Kidney glomerular epithelial cell (primary cell): Measurements from ENCODE around the gene ADARB2.

Source experiments
- DNase-seq: peaks from one replicate; lab custom pipeline; 2025; lab: John Stamatoyannopoulos, UW

Gene ADARB2

DNA sequence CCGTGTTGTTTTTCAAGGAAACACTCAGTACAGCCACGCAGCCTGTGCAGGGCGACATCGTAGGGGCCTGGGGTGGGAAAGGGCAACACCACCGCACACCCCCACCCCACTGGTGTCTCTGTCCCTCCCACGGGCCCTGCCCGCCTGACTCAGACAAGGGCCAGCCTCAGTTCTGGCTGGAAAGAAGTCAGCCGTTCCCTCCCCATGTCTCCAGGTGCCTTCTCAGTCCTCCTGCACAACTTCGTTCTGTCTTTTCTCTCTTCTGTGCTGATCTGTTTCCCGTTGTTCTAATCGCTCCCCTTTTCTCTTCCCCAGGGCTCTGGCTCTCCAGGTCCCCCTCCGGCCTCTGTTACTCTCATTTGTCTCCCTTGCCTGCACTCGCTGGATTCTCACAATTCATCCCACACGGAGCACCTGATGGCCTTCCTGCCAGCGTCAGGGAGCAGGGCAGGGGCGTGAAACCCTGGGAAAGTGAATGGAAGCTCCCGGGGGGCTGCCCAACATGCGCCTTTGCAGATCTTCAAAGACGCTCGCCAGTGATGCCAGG, 583.4 kb downstream of the ADARB2 start:
- no peak for DNase-seq

DNA sequence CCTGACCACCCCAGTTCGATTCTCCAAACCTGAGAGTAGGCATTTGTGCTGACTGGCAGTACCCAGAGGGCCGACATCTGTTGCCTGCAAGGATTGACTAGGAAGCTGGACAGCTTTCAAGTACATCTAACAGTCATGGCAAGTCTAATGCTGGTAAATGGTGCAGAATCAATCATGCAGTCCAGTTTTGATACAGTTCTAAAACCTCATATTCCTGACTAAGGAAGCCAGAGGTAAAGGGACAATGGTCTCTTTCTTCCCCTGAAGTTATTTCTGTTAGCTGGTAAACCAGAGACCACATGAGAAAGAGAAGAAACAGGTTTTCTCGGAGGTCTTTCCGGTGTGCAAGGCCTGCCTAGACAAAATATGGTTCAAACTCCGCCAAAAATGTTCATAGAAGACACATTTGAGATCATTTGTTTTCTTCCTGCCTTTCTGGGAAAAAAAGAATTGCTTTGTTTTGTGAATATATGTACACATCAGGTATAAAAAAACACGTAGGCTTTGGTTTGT, 584.0 kb downstream of the ADARB2 start:
- no peak for DNase-seq

DNA sequence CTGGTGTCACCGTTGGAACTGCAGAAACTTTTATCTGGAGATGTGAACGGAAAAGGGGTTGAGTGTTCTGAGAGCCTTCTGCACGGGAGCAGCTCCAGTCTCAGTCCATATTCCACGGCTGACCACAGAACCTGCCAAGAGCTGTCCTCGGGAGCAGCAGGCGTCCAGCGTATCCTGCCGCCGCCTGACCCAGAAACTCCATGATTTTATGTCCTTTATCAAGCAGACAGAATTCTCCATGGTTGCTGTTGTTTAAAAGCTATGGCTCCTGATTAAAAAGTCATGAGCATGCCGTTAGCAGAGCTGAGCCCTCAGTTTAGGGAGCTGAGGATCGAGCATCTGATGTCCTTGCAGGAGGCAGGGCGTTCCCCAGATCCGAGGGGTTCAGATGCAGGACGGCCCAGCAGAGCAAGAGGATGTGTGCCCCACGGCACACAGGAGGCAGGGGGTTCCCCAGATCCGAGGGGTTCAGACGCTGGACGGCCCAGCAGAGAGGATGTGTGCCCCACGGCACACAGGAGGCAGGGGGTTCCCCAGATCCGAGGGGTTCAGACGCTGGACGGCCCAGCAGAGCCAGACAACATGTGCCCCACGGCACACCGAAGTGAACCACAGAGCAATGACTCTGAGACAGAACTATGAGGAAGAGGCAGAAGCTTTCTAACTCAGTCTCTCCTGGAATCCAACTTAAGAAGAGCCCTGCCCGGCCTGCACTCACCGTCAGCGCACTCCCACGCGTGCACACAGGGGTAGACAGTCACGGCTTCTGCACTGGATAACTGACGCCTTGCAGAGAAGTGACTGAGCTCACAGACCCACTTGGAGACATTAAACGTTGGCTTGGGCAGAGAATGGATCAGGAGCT, 584.7 kb downstream of the ADARB2 start:
- DNase-seq = peak; percentile 60

- peak; percentile 90 for DNase-seq
Observed at GRCh38 chr10:1151076-1152033, 586.0 kb downstream of the ADARB2 start.

DNA sequence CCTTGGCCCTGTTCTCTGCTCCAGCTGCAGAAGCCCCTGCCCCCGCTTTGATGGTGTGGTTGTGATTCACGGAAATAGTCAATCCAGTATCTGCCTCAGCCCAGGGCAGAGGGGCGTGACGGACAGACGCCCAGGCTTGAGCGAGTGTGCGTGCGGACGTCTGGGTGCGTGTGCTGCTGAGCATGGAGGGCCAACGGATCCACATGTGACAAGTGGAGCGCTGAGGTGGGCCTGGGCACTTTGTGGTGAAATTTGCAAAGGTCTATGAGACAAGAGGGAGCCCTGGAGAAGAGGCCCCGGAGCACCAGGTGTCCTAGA, 586.7 kb downstream of the ADARB2 start:
- DNase-seq = no peak

DNA sequence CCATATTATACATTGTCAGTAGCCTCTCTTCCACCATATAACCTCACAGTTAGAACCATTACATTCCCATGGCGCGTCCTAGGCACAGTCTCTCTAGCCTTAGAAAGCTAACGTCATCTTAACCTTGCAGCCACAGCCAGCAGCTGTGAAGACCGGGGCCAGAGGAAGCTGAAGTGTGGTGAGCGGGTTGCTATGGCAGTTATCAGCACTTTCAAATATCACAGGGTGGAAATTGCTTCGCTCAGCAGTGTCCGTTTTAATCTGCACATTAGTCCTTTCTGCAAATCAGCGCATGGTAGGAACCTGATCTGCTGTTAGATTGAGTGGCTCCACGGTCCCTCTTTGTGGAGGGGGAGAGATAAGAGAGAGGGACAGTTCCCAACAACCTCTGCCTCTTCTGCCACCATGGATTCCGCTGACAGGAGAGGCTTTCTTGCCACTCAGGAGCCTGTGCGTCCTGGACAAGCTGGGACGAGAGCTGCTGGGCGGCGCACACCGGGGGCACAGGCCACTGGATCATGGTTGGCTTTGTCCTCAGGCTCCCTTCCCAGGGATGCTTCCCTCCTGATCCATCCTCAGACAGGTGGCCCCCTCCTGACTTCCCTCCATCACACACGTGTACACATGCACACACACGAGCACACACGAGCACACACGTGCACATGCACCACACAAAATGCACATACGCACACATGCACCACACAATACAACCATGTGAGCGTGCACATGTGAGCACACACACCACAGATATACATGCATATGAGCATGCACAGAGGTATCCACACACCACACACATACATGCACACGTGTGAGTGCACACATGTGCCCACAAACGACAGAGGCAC, 587.3 kb downstream of the ADARB2 start:
- no peak for DNase-seq

DNA sequence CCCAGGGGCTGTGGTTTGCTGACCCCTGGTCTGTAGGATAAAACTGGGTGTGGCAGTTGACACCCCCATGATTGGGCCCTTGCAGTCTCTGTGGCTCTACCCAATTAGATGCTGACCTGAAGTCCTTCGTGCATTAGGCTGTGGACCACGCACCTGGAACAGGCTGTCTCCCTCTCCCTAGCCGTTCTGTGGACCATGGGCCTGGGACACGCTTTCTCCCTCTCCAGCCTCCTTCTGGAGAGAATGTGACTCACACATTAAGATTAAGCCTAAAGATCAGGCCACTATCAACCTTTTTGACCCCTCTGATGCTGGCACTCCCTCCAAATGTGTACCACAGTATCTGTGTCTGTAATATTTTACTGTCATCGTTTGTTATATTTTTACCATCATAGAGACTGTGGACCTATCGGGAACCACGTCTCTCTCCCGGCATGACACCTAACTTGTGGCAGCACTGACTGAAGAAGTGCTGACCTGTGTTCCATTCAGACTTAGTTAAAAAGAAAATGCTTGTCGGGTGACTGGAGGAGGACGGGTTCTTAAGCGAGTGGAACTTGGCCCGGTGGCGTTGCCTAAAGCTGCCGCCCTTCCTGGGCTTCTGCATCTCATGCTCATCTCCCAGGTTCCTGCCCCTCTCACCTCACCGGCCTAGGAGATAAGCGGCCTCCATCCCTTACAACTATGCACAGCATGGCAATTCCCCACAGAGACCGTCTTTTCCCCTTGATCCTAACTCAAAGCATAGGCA, 588.3 kb downstream of the ADARB2 start:
- DNase-seq = no peak

- no peak for DNase-seq
Observed at GRCh38 chr10:1147810-1148209, 589.5 kb downstream of the ADARB2 start.

- DNase-seq = no peak
Observed at GRCh38 chr10:1142596-1142995, 594.7 kb downstream of the ADARB2 start.

DNA sequence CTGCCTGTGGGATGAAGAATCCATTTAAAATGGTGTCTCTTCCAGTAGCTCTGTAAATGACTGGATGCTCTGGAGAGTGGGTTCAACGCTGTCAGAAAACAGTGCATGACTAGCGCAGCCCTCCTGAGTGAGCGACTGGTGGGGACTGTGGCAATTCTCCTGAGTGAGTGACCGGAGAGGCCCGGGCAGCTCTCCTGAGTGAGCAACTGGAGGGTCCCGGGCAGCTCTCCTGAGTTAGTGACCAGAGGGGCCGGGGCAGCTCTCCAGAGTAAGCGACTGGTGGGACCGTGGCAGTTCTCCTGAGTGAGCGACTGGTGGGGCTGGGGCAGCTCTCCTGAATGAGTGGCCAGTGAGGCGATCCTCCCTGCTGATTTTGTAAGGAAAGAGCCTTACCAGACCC, 595.6 kb downstream of the ADARB2 start:
- DNase-seq = no peak

DNA sequence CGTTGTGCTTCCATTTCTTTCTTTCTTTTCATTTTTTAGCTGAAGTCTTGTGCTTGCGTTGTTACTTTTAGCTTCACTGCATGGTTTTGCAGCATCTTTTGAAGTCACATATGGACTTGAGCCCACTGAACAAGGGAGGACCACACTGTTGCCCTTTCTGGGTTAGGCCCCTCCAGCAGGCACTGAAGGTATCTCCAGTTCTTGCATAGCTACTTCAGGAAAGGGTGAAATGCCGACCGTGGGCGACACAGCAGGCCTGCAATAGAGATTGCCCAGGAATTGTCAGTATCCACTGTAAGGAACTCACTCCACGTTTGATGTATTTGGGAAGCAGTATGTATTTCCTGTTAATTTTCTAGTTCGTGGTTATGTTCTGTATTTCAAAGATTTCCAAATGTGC, 596.1 kb downstream of the ADARB2 start:
- DNase-seq = no peak

DNA sequence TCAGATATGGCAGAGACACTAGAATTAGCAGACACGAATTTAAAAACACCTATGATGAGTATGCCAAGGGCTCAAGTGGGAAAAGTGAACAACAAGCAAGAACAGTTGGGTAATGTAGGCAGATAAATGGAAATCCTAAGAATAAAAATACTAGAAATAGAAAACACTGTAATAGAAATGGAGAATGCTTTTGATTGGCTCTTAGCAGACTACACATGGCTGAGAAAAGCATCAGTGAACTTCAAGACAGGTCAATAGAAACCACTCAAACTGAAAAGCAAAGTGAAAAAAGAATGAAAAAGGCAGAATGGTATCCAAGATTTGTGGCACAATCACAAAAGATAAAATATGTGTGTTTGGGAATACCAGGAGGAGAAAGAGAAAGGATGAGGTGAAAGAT, 598.8 kb downstream of the ADARB2 start:
- DNase-seq = no peak

DNA sequence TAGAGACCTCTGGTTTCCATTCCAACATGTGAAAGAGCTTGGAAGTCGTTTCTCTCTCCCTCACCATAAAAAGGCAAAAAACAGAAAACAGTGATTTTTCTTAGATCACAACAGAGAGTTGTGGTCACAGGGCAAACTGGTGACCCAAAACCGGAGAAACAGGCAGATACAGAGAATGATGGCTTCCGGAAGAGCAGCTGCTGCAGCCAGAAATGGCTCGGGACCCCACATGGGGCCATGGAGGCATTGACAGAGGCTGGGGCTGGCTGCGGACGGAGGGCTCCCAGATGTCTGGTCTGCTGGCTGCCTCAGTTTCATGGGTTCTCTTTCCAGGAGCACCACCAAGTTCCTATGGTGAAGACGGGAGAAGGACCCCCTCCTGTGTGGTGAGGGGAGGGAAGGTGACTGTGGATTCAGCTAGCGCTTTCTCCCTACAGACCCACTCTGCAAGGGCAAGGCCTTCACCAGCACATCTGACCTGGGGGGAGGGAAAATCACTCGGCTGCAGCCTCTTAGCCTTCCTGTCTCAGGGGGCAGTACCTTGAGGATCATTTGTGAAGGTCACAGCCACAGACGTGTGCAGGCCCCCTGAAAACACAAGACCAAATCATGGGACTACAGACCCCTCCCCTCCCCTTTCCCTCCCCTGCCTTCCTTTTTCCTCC, 599.7 kb downstream of the ADARB2 start:
- DNase-seq = no peak

- no peak for DNase-seq
Observed at GRCh38 chr10:1136268-1136667, 601.1 kb downstream of the ADARB2 start.

GRCh38 chr10:1134156-1134555, 603.2 kb downstream of the ADARB2 start:
- no peak for DNase-seq

DNA sequence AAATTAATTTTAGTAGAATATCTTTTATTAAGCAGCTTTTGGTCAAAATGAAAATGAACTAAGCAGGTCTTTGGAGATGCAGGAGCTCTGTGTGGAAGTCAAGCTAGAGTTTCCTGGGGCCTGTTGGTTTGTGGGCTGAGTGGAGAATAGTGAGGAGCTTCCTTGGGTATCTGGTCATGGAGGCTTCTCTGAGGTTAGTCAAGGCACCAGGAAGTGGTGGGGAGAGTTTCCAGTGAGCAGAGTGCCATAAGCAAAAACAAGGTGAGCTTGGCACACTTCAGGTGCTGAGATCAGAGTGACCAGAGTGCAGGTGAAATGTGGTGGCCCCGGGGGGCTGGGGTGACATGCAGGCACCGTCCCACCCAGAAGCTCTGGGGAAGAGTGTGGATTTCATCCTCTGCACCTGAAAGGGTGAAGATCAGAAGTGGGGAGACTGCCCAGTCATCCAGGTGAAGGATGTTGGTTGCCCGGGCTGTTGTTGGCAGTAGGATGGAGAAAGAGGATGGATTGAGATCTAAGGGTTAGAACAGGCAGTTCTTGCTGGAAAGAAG, 603.8 kb downstream of the ADARB2 start:
- DNase-seq = no peak

- DNase-seq = no peak
Observed at GRCh38 chr10:1132584-1132983, 604.7 kb downstream of the ADARB2 start.

- no peak for DNase-seq
Observed at GRCh38 chr10:1130995-1131790, 606.1 kb downstream of the ADARB2 start.

GRCh38 chr10:1130226-1130625, 607.1 kb downstream of the ADARB2 start:
- no peak for DNase-seq
